H54 (cell line): ENCODE results near the gene RASSF8.
A peak's percentile ranks its signal among the peaks of the same experiment; 100 is the strongest.

Experiments used
- DNase-seq: peaks from one replicate; pipeline ENCODE4 v3.0.0; 2011; ENCODE audit warnings: low spot score, mixed read lengths; ENCODE audit not compliant: insufficient read length
- FAIRE-seq: peaks from 3 replicates; lab custom pipeline; 2011; peaks lifted over from hg19 to GRCh38; lab: Jason Lieb, UNC
- POLR2A ChIP-seq: IDR thresholded peaks from 2 replicates; pipeline ENCODE4 v1.6.1; 2011; ENCODE audit warnings: low read depth, mild to moderate bottlenecking, low read length

The RASSF8 gene

DNA sequence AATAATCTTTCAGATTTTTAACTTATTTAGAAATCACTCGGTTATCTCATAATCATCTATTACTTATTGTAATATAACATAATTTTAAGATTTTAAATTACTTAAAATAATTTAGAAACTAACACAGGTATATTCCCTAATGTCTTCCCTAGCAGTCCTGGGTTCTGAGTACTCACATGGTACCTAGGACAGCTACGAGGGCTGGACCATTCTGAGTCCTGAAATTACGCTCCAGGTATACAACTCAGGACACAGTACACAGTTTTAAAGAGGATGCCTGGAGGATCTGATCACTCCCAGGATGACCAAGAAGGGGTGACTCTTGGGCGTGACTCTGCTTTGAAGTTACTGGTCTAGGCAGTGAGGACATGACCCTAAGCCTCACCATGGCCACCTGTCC lies 9.1 kb upstream of the RASSF8 start:
- DNase-seq (no peak), FAIRE-seq (no peak)

DNA sequence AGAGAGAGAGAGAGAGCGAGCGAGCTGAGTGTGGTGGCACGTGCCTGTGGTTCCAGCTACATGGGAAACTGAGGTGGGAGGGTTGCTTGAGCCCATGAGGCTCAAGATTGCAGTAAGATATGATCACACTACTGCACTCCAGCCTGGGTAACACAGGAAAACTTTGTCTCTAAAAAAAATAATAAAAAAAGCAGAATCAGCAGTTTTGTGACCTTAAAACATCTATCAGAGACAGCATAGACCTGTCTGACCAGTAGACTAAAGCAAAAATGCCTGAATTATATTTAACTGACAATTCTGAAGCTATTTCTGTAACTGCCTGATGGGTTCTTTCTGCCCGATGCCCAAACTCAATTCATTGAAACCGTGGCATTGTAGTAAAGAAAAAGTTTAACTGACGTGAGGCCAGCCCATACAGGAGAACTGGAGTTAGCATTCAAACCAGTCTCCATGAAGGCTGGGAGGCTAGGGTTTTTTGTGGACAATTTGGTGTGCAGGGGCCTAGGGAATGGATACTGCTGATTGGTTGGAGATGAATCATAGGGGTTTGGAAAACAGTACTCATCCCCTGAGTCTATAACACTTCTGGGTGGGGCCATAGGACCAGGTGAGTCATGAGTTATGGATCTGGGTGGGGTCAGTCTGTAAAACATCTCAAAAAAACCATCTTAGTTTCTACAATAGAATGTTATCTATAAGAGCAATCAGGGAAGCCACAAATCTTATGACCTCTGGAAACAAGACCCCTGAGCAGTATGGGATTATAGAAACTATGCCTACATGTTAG lies 8.0 kb upstream of the RASSF8 start:
- DNase-seq (no peak), FAIRE-seq (no peak)
- no peak for TF ChIP-seq POLR2A

More for the DNA sequence above, 9.1 kb upstream of the RASSF8 start:
- TF ChIP-seq POLR2A: no peak

DNA sequence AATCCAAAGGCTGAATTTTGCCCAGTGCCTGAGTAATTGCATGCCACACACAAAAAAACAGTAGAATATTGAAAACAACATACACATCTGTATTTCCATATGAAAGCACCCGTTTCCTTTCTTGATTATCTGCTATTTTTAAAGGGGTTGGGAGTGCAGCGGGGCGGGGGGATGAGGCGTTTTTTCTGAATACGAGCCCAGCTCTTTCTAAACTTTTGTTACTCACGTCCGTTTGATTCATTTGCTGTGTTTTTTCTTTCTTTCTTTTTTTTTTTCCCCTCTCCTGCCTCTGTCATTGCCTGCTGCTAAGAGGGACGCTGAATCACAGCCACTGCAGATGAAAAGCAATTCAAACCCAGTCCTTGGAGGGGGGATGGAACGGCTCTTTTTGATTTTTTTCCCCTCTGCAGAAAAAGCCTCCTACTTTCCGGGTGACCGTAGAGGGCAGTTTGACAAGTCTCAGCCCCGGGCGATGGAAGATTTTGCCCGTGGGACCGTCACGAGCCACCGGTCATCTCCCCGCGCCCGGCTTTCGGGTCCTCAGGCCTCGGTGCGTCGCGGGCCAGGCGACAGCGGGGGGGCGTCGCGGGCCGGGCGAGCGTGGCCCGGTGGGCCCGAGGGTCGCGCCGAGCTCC lies 572 bp upstream of the RASSF8 start:
- FAIRE-seq (peak; percentile 57), DNase-seq (peak; percentile 33)
- no peak for TF ChIP-seq POLR2A

DNA sequence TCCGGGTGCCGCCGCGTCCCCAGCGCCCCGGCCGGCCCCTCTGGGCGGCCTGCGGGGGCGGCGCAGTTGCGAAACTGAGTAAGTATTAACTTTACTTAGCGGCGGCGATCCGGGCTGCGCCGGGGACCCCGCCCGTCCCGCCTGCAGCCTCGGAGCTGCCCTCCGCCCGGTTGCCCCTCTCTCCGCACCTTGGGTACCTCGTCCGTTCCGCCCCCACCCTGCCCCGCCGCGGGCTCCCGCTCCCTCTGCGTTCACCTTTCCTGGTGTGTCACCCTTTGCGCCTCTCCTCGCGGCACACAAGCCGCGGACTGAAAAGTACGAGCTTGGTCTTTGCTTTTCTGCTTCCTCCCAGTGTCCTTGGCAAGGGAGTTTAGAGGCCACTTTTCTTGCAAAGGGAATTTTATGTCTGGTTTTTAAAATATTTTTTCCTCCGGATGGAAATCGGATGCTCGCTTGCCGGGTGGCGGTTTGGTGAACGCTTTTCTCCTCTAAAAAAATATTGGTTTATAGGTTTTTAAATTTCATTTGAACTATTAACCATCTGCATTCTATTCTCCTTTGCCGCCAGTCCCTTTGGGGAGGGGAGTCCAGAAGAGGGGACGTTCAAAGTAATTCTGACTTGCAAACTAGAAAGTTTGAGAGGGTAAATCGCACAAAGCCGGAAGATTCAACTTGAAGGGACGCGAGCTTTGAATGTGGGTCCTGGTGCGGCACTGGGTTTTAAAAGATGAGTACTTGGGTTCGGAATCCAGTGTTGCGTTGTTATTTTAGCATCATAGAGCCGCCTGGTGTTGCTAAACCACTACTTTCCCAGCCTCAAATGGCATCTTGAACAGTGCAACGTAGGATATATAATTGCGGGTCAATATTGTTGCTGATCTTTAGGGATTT lies 834 bp downstream of the RASSF8 start:
- FAIRE-seq (peak; percentile 81), DNase-seq (peak; percentile 34)
- peak; percentile 33; the same call in 1 of the 2 replicates for TF ChIP-seq POLR2A

DNA sequence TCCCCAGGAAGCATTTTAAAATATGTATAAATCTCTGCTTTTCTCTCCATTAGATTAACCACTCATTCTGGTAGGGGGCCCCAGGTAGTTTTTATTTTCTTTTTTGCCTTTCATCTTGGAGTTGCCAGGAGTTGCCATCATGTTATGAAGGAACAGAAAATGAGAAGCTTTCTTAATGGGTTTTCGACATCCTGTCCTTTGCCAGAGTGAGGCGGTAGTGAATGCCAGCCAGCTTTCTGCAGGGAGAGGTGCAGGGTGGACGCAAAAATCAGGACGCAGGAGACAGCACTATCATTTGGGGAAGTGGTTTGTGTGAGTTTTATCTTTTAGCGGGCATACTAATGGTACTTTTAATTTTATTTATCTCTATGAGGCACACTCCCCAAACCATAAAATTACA lies 1.7 kb downstream of the RASSF8 start:
- TF ChIP-seq POLR2A: no peak
- no peak for FAIRE-seq
- DNase-seq: no peak

DNA sequence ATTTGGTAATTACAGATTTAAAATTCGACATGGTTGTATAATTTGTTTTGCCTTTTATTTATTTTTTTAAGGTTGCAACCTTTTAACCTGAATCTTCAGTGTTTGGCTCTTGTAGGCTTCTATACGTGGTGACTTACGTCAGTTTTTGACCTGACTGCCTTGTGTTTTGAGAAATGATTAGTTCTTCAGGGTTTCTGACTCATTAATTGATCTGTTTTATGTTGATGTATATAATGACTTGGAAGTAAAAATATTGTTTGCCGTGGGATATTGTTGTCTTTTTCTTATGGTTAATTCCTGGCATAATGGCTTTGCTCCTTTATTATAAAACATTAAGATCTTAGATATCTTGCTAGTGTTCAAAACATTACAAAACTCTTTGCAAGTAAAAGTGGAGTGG lies 2.5 kb downstream of the RASSF8 start:
- FAIRE-seq (no peak), DNase-seq (no peak)
- no peak for TF ChIP-seq POLR2A

DNA sequence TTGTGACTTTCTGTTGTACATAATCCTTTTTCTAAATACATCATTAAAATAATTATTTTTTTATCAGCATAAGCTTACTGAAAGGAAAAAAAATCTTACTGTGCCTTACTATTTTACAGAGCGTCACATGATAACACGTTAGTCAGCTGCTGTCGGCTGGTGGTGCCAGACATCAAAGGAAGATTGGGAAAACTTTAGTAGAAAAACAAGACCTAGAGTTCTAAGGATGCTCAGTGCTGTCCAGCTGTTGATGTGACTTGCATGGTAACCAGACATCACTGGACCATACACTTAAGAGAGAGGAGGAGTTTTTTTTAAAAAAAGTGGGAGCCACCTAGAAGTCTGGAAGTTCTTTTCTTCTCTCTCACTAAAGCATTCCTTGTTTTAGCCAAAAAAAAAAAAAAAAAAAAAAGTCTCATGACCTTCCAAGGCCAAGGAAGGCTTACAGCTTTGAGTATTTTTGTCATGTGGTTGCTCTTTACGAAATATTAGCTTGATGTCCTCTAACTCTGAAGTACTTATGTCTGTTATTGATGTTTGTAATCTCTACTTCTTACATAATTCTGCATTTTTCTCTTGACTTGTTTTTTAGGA lies 4.5 kb downstream of the RASSF8 start:
- FAIRE-seq: no peak
- DNase-seq: no peak
- no peak for TF ChIP-seq POLR2A

DNA sequence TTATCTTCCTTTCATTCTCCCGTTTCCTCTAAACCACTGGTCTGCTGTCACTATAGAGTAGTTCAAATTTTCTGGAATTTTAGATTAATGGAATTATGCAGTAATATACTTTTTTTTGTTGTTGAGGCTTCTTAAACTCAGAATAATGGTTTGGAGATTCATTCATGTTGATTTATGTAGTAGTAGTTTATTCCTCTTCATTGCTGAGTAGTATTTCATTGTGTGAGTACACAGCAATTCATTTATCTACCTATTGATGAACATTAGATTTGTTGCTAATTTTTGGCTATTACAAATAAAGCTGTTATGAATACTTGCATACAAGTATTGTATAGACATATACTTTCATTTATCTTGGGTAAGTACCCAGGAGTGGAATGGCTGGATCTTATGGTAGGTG lies 7.2 kb downstream of the RASSF8 start:
- TF ChIP-seq POLR2A: no peak
- DNase-seq (no peak), FAIRE-seq (no peak)

DNA sequence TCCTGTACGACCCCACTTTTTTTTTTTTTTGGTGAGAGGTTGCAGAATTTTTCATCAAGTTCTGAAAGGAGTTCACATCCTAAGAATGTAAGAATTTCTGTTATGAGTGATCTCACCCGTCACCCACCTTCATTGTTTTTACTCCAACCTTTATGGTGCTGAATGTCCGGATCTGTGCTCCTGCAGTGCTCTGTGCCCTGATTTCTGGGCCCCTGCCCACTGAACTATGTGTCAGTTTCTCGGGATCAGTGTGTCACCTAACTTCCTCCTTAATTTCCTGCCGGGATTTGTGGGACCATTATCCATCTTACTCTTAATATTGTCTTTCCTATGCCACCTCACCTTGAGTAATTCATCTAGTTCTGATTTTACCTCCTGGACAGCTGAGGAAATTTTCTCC lies 11.6 kb downstream of the RASSF8 start:
- FAIRE-seq (peak; percentile 64), DNase-seq (no peak)
- no peak for TF ChIP-seq POLR2A

DNA sequence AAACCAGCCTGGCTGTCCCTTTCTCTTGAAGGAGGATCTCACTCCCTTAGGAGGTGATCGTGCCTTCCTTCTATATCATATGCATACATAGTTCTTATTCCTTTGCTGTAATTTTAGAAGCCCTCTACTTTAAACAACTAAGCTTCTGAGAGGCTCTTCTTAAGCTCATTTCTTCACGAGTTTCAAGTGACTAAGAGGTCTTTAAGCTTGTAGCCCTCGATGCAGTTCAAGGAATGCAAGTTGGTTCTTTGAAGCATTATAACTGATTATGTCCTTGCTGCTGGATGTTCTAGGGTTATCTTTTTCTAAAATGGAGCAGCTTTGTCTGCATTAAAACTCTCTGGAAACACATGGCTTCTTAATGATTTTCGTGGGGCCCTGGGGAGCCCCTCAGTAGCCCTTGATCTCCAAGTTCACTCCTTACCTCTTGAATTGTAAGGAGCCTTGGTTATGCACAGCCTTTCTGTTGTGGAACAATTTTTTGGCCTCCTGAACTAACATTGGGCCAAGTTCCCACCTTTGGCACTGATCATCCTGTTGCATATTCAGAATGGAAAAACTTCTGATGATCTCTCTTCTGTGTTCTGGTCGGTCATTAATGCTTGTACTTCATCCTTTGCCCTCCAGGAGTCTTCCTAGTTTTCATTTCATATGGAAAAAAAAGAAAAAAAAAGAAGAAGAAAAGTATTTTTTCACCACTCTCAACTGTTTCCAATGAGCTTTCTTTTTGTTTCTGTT lies 12.6 kb downstream of the RASSF8 start:
- FAIRE-seq: no peak
- DNase-seq: no peak
- TF ChIP-seq POLR2A: no peak

DNA sequence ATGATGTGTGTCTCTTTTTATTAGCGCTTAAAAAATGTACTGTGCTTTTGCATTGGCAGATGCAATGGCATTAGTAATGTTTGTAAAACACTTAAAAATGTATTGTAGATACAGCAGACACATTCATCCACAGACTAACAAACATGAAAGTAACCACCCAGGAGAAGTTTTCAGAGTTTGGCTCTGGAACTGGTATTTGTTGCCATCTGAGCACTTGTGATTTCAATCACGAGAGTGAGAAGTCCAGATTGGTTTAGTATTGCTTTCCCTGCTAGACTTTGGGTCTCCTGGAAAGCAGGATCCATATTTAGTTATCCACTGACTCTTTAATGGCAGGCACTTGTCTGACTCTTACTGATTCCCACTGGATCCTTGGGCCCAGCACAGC lies 13.2 kb downstream of the RASSF8 start:
- FAIRE-seq: no peak
- DNase-seq: no peak
- TF ChIP-seq POLR2A: no peak

DNA sequence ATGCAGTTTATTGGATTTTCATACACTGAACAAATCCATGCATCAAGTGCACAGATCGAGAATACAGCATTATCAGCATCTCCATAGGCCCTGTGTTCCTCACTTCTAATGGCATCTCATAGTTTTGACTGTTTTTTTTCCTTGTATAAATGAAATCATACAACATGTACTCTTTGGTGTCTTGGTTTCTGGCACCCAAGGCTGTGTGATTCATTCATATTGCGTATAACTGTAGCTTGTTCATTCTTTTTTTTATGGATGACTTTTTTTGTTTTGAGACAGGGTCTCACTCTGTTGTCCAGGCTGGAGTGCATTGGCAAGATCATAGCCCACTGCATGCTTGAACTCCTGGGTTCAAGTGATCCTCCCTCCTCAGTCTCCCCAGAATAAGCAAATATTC lies 14.3 kb downstream of the RASSF8 start:
- FAIRE-seq: no peak
- no peak for DNase-seq
- TF ChIP-seq POLR2A: no peak

DNA sequence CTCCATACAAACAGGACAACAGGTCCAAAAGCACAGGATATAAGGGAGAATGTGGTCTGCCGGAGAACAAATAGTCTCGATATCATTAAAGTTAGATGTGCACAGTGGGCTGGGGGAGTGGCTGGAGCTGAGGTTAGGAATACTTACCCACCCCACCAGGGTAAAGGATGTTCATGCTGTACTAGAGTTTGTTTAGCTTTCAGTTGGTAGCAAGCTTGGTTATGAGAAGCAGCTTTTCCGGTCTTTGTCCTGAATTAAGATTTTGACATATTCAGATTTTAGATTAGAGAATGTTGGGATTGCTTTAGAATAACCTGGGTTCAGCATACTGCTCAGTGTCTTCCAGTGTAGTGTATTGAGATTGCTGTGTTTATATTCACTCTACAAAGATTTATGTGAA lies 16.7 kb downstream of the RASSF8 start:
- FAIRE-seq (no peak), DNase-seq (no peak)
- no peak for TF ChIP-seq POLR2A
